DND-41 (cell line): ENCODE data around the gene ANKS1B.

ENCODE experiments used
- CTCF ChIP-seq: IDR thresholded peaks from 2 replicates; pipeline ENCODE4 v1.5.1; 2012; ENCODE audit warnings: borderline replicate concordance, low read length, moderate library complexity, mild to moderate bottlenecking; ENCODE audit not compliant: poor library complexity, severe bottlenecking; ENCODE audit errors: extremely low read depth
- EZH2 ChIP-seq: IDR thresholded peaks from 3 replicates; pipeline ENCODE4 v1.6.1; 2012; ENCODE audit warnings: borderline replicate concordance, low read depth, mild to moderate bottlenecking, moderate library complexity, low read length, inconsistent platforms; ENCODE audit not compliant: severe bottlenecking

GRCh38 chr12:99479149-99479548 is 505.6 kb downstream of the ANKS1B start:
- no peak for TF ChIP-seq CTCF
- no peak for TF ChIP-seq EZH2
